ENCODE data around the gene NPY4R. TPM values are rescaled to one million over a fixed set of nuclear protein-coding genes. Genes with fewer than 3 reads are reported as not detected.
"Not testable (repeated sequence)": the region's sequence is repeated elsewhere in the genome, so short reads cannot be mapped to it uniquely, and the experiment has no call there.

NPY4R gene
- total RNA-seq, 1 experiment from 2014 or later = not detected

DNA sequence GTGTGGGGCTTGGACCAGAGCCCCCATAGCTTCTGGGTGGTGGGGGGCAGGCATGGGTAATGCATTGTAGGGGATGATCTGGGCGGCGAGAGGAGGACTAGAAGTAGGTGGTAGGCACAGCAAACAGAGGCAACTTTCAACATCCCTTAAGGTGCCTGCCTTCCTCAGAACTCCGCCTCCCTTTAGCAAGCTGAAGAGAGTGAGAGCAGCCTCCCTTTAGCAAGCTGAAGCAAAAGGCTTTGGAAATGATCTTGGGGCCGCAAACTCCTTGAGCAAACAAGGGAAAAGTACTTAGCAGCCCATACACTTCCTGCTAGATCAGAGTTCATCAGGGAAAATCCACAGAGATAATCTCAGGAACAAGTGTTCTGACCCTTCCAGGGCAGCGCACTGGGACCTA is 18.3 kb downstream of the NPY4R start:
- not testable (repeated sequence) for DNase-seq; H3K27me3 ChIP-seq (ENCODE audit: low read length); H3K9ac ChIP-seq (ENCODE audit: low read length); H3K9me3 ChIP-seq (ENCODE audit: low read length); H3K9me2 ChIP-seq (replicated peaks; ENCODE audit: insufficient read depth, low read length); H4K20me1 ChIP-seq (ENCODE audit: insufficient read depth, low read depth, low read length); H2AFZ ChIP-seq (ENCODE audit: low read length); H3K36me3 ChIP-seq (ENCODE audit: insufficient read depth, low read length); H3K4me2 ChIP-seq (ENCODE audit: low read depth, low read length, poor library complexity, severe bottlenecking); H3K4me3 ChIP-seq (ENCODE audit: low read length); H3K4me1 ChIP-seq (ENCODE audit: low read length); H3K79me2 ChIP-seq (ENCODE audit: low read length); H3K27ac ChIP-seq (ENCODE audit: low read length)

DNA sequence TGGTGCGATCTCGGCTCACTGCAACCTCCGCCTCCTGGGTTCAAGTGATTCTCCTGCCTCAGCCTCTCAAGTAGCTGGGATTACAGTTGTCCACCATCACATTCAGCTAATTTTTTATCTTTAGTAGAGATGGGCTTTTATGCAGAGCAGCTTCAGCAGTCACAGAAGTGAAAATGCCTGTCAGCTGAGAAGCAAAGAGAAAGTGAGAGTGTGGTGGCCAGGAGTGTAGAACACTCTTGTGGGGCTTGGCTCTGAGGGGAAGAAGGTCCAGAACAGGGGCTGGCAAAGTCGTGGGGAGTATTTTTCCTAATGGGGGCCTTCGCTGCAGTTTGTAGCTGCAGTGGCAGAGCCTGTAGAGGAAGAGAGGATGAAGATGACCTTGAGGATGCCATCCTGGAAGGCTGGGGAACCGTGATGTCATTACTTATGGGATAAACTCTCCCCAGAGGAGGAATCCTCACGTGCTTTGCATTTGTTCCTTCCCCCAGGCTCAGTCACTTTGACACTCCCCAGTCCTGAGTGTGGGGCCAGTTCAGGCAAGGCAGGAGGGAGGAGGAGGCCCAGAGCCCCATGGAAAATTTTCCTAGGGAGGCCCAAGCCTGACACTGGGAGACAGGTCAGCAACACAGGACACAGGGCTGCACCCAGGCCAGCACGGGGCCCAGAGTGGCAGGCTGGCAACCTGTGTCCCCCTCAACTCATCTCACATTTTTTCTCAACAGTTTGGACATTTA is 20.2 kb downstream of the NPY4R start:
- H3K9me2 ChIP-seq (replicated peaks; ENCODE audit: insufficient read depth, low read length); H2AFZ ChIP-seq (ENCODE audit: low read length); H3K4me3 ChIP-seq (ENCODE audit: low read length); H4K20me1 ChIP-seq (ENCODE audit: insufficient read depth, low read depth, low read length); H3K4me1 ChIP-seq (ENCODE audit: low read length); H3K79me2 ChIP-seq (ENCODE audit: low read length); H3K9me3 ChIP-seq (ENCODE audit: low read length); H3K4me2 ChIP-seq (ENCODE audit: low read depth, low read length, poor library complexity, severe bottlenecking); H3K9ac ChIP-seq (ENCODE audit: low read length); H3K27me3 ChIP-seq (ENCODE audit: low read length); H3K36me3 ChIP-seq (ENCODE audit: insufficient read depth, low read length); H3K27ac ChIP-seq (ENCODE audit: low read length); DNase-seq: not testable (repeated sequence)

- H3K27me3 ChIP-seq (ENCODE audit: low read length); H2AFZ ChIP-seq (ENCODE audit: low read length); H3K36me3 ChIP-seq (ENCODE audit: insufficient read depth, low read length); H3K9me3 ChIP-seq (ENCODE audit: low read length); H3K4me2 ChIP-seq (ENCODE audit: low read depth, low read length, poor library complexity, severe bottlenecking); H3K27ac ChIP-seq (ENCODE audit: low read length); H3K4me1 ChIP-seq (ENCODE audit: low read length); DNase-seq; H3K79me2 ChIP-seq (ENCODE audit: low read length); H3K9ac ChIP-seq (ENCODE audit: low read length); H4K20me1 ChIP-seq (ENCODE audit: insufficient read depth, low read depth, low read length); H3K4me3 ChIP-seq (ENCODE audit: low read length); H3K9me2 ChIP-seq (replicated peaks; ENCODE audit: insufficient read depth, low read length): not testable (repeated sequence)
Measured at GRCh38 chr10:46443422-46443821, 22.3 kb downstream of the NPY4R start.

DNA sequence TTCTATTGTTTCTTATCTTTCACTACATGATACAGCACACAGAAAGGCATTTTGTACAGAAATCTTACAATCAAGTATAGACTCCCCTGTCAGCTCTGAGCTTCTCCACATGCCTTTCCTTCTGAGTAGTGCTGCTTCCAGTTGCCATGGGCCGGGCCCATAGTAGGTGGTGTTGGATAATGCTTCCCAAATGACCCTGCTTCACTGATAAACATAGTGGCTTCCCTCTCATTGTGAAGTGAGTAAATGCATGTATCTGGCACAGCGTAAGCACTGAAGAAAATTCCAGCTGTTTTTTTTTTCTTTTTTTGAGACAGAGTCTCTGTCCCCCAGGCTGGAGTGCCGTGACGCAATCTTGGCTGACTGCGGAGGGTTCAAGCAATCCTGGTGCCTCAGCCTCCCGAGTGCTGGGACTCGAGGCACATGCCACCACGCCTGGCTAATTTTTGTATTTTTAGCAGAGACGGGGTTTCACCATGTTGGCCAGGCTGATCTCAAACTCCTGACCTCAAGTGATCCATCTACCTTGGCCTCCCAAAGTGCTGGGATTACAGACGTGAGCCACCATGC is 23.0 kb downstream of the NPY4R start:
- H3K27ac ChIP-seq (ENCODE audit: low read length); H3K9me2 ChIP-seq (replicated peaks; ENCODE audit: insufficient read depth, low read length); H3K9ac ChIP-seq (ENCODE audit: low read length); H2AFZ ChIP-seq (ENCODE audit: low read length); H4K20me1 ChIP-seq (ENCODE audit: insufficient read depth, low read depth, low read length); H3K4me1 ChIP-seq (ENCODE audit: low read length); DNase-seq; H3K4me3 ChIP-seq (ENCODE audit: low read length); H3K79me2 ChIP-seq (ENCODE audit: low read length); H3K36me3 ChIP-seq (ENCODE audit: insufficient read depth, low read length); H3K4me2 ChIP-seq (ENCODE audit: low read depth, low read length, poor library complexity, severe bottlenecking); H3K9me3 ChIP-seq (ENCODE audit: low read length); H3K27me3 ChIP-seq (ENCODE audit: low read length): not testable (repeated sequence)

GRCh38 chr10:46441837-46442278 is 23.9 kb downstream of the NPY4R start:
- not testable (repeated sequence) for H4K20me1 ChIP-seq (ENCODE audit: insufficient read depth, low read depth, low read length); H2AFZ ChIP-seq (ENCODE audit: low read length); H3K36me3 ChIP-seq (ENCODE audit: insufficient read depth, low read length); H3K27ac ChIP-seq (ENCODE audit: low read length); H3K9ac ChIP-seq (ENCODE audit: low read length); H3K4me3 ChIP-seq (ENCODE audit: low read length); H3K79me2 ChIP-seq (ENCODE audit: low read length); H3K27me3 ChIP-seq (ENCODE audit: low read length); H3K9me2 ChIP-seq (replicated peaks; ENCODE audit: insufficient read depth, low read length); H3K4me1 ChIP-seq (ENCODE audit: low read length); H3K4me2 ChIP-seq (ENCODE audit: low read depth, low read length, poor library complexity, severe bottlenecking); DNase-seq; H3K9me3 ChIP-seq (ENCODE audit: low read length)

GRCh38 chr10:46440942-46441341 is 24.8 kb downstream of the NPY4R start:
- not testable (repeated sequence) for H3K4me1 ChIP-seq (ENCODE audit: low read length); DNase-seq; H3K36me3 ChIP-seq (ENCODE audit: insufficient read depth, low read length); H3K4me2 ChIP-seq (ENCODE audit: low read depth, low read length, poor library complexity, severe bottlenecking); H3K9me2 ChIP-seq (replicated peaks; ENCODE audit: insufficient read depth, low read length); H3K79me2 ChIP-seq (ENCODE audit: low read length); H4K20me1 ChIP-seq (ENCODE audit: insufficient read depth, low read depth, low read length); H3K27ac ChIP-seq (ENCODE audit: low read length); H3K4me3 ChIP-seq (ENCODE audit: low read length); H2AFZ ChIP-seq (ENCODE audit: low read length); H3K27me3 ChIP-seq (ENCODE audit: low read length); H3K9ac ChIP-seq (ENCODE audit: low read length); H3K9me3 ChIP-seq (ENCODE audit: low read length)

- not testable (repeated sequence) for H3K27ac ChIP-seq (ENCODE audit: low read length); H3K9me3 ChIP-seq (ENCODE audit: low read length); DNase-seq; H3K4me1 ChIP-seq (ENCODE audit: low read length); H4K20me1 ChIP-seq (ENCODE audit: insufficient read depth, low read depth, low read length); H3K9ac ChIP-seq (ENCODE audit: low read length); H3K4me3 ChIP-seq (ENCODE audit: low read length); H3K9me2 ChIP-seq (replicated peaks; ENCODE audit: insufficient read depth, low read length); H3K27me3 ChIP-seq (ENCODE audit: low read length); H3K4me2 ChIP-seq (ENCODE audit: low read depth, low read length, poor library complexity, severe bottlenecking); H3K36me3 ChIP-seq (ENCODE audit: insufficient read depth, low read length); H3K79me2 ChIP-seq (ENCODE audit: low read length); H2AFZ ChIP-seq (ENCODE audit: low read length)
Measured at GRCh38 chr10:46423550-46423949, 42.2 kb downstream of the NPY4R start.

DNA sequence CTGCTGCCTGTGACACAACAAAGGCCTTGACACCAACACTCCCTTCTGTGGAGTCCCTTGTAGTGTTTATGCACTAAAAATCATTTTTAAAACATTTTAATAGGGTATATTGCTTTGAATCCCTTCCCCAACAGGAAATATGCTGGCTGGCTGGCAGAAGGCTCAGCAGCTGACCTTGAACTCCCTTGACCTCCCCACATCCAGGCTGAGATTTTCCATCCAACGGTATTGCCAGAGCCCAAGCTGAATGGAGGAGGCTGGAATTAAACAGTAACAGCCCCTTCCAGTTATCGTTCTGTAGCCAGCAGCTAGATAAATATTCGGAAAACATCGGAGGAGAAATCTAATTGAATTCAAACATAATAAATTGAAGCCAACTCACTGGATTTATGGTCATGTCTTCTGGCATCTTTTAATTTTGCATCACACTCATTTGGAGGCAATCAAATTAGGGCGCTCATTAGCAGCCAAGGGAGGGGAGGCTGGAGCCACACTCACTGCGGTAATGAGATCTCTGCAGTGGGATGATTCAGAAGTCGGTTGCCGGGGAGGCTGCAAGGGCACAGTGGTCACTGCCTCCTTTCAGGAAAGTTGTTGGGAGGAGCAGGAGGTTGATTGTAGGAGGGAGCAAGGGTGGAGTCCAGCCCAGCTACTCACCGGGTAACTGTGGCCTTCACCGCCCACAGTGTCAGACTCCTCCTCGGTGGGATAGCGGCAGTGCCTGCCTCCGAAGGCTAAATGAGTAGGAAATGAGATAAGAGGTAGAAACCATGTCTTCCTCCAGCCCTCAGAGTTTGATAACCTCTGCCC is 46.0 kb downstream of the NPY4R start:
- not testable (repeated sequence) for H3K9ac ChIP-seq (ENCODE audit: low read length); H3K79me2 ChIP-seq (ENCODE audit: low read length); H4K20me1 ChIP-seq (ENCODE audit: insufficient read depth, low read depth, low read length); H3K4me3 ChIP-seq (ENCODE audit: low read length); H3K9me2 ChIP-seq (replicated peaks; ENCODE audit: insufficient read depth, low read length); H3K27me3 ChIP-seq (ENCODE audit: low read length); H3K27ac ChIP-seq (ENCODE audit: low read length); DNase-seq; H3K4me1 ChIP-seq (ENCODE audit: low read length); H3K36me3 ChIP-seq (ENCODE audit: insufficient read depth, low read length); H2AFZ ChIP-seq (ENCODE audit: low read length); H3K9me3 ChIP-seq (ENCODE audit: low read length); H3K4me2 ChIP-seq (ENCODE audit: low read depth, low read length, poor library complexity, severe bottlenecking)
